T-helper 2 cell (primary cell): Measurements from ENCODE around the gene RPL37A.

Source experiments
- DNase-seq, 5 experiments: peaks; one replicate each; pipeline versions ENCODE4 v3.0.0 to v3.0.0-alpha.2; 2012 to 2022

Gene RPL37A

GRCh38 chr2:216549926-216550690, 51.5 kb downstream of the RPL37A start:
- no peak for DNase-seq

GRCh38 chr2:216551234-216552068, 52.8 kb downstream of the RPL37A start:
- no peak for DNase-seq

GRCh38 chr2:216553093-216553478, 54.4 kb downstream of the RPL37A start:
- DNase-seq: no peak
